ENCODE measurements around the gene TSHR.

TSHR gene

DNA sequence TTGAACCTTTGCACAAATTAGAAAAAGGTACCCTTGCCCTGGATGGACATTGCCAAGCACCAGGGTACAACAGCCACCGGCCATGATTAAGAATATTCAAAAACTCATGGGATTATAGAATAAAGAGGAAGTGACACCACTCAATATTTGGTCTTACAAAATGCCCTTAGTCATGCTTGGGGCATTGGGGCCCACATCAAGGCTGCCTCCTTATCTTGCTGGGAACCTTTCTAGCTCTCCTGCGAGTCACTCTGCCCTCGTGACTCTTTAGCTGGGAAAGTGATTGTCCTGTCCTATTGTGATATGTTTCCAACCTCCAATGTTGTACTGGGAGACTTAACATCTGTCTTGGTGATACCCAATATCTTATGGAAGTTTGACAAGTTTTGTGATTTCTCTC is 207.5 kb downstream of the TSHR start:
- Histone ChIP-seq H3K4me3 (ENCODE audit: low read depth in 1 of 5, low read length in 5 of 5) (no peak overlapping the region), H3K27ac (ENCODE audit: low read depth, low read length) (no peak overlapping the region), H3K27me3 (ENCODE audit: control insufficient read depth in 5 of 5, insufficient read depth in 4 of 5, low read length in 5 of 5) (no peaks in the 10 kb centered on the region), H3K9ac (ENCODE audit: low read length in 5 of 5) (no peak overlapping the region), H3K9me3 (ENCODE audit: control insufficient read depth in 5 of 5, low read length in 5 of 5) (no peaks in the 10 kb centered on the region), H3K36me3 (ENCODE audit: control insufficient read depth in 5 of 5, insufficient read depth in 5 of 5, low read length in 5 of 5) (no peaks in the 10 kb centered on the region), H3K4me1 (ENCODE audit: control insufficient read depth in 5 of 5, insufficient read depth in 5 of 5, low read length in 5 of 5) (peaks cover 0 to 2% (median 0%) of the 10 kb centered on the region in 5 donors)

DNA sequence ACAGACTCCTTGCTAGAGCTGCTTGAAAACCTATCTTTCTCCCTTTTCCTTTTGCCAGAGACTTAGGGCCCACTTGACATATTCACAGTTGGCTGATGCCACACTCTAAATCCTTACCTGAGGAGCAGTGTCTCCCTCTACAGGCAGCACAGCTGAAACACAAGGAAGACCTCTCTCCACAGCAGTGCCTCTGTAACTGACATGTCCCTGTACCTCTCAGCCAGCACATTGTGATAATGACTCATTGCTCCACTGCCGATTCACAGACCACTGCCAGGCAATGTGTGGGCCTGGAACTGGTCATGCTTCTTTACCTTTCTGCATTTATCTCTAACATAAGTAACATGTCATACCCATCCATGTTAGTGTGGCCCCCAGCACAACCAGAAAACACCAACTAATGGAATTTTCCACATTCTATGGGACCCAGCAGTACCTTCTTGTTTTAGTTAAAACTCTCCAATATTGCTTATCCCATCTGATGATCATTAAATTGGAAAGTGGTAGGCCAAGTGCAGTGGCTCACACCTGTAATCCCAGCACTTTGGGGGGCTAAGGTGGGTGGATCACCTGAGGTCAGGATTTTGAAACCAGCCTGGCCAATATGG is 208.8 kb downstream of the TSHR start:
- peaks cover 0 to 4% (median 2%) of the 10 kb centered on the region in 5 donors for H3K4me1 ChIP-seq (ENCODE audit: control insufficient read depth in 5 of 5, insufficient read depth in 5 of 5, low read length in 5 of 5)
- no peak overlapping the region for H3K4me3 ChIP-seq (ENCODE audit: low read depth in 1 of 5, low read length in 5 of 5)
- no peak overlapping the region for H3K27ac ChIP-seq (ENCODE audit: low read depth, low read length)

DNA sequence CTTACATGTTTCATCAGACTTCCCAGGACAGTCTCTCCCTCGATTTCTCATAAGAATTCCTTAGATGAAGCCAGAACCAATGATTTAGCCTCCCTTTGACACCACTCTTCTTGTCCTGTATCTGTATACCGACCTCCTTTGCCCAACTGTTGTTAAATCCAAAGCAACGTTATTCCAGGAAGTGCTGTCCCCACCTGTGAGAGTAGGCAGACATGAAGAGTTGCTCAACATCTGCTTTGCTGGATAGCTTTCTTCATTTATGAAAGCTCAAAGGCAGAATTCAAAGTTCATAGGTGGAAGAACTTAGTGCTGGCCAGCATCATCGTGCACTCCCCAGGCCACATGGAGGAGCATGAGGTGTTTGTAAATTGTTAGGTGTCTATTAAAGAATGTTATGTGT is 209.8 kb downstream of the TSHR start:
- Histone ChIP-seq H3K4me1 (ENCODE audit: control insufficient read depth in 5 of 5, insufficient read depth in 5 of 5, low read length in 5 of 5) (peaks cover 0 to 13% (median 11%) of the 10 kb centered on the region in 5 donors), H3K4me3 (ENCODE audit: low read depth in 1 of 5, low read length in 5 of 5) (no peak overlapping the region), H3K9me3 (ENCODE audit: control insufficient read depth in 5 of 5, low read length in 5 of 5) (no peaks in the 10 kb centered on the region), H3K9ac (ENCODE audit: low read length in 5 of 5) (no peak overlapping the region), H3K27me3 (ENCODE audit: control insufficient read depth in 5 of 5, insufficient read depth in 4 of 5, low read length in 5 of 5) (no peaks in the 10 kb centered on the region), H3K36me3 (ENCODE audit: control insufficient read depth in 5 of 5, insufficient read depth in 5 of 5, low read length in 5 of 5) (no peaks in the 10 kb centered on the region), H3K27ac (ENCODE audit: low read depth, low read length) (no peak overlapping the region)

More for the DNA sequence above, 208.8 kb downstream of the TSHR start:
- Histone ChIP-seq H3K27me3 (ENCODE audit: control insufficient read depth in 5 of 5, insufficient read depth in 4 of 5, low read length in 5 of 5) (no peaks in the 10 kb centered on the region), H3K36me3 (ENCODE audit: control insufficient read depth in 5 of 5, insufficient read depth in 5 of 5, low read length in 5 of 5) (no peaks in the 10 kb centered on the region), H3K9me3 (ENCODE audit: control insufficient read depth in 5 of 5, low read length in 5 of 5) (no peaks in the 10 kb centered on the region), H3K9ac (ENCODE audit: low read length in 5 of 5) (no peak overlapping the region)

DNA sequence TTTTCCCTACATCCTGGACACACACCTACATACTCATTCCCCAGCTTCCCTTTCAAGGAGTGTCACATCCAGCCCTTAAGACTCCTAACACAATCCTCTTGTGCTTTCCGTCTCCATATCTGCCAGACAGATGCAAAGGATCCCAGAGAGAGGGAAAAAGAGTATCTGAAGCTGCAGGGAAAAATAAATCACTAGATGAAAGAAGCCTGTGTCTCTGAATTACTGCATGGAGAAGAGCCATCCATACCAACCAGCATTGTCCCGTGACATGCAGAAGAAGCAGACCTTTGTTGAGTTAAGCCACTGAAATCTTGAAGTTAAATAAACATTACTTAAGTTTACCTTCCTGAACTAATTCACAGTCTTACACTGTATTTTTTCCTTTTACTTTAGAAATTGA is 210.7 kb downstream of the TSHR start:
- Histone ChIP-seq H3K4me3 (ENCODE audit: low read depth in 1 of 5, low read length in 5 of 5) (no peak overlapping the region), H3K27ac (ENCODE audit: low read depth, low read length) (no peak overlapping the region), H3K9me3 (ENCODE audit: control insufficient read depth in 5 of 5, low read length in 5 of 5) (no peaks in the 10 kb centered on the region), H3K36me3 (ENCODE audit: control insufficient read depth in 5 of 5, insufficient read depth in 5 of 5, low read length in 5 of 5) (no peaks in the 10 kb centered on the region), H3K27me3 (ENCODE audit: control insufficient read depth in 5 of 5, insufficient read depth in 4 of 5, low read length in 5 of 5) (no peaks in the 10 kb centered on the region), H3K4me1 (ENCODE audit: control insufficient read depth in 5 of 5, insufficient read depth in 5 of 5, low read length in 5 of 5) (peaks cover 0 to 17% (median 14%) of the 10 kb centered on the region in 5 donors), H3K9ac (ENCODE audit: low read length in 5 of 5) (no peak overlapping the region)

DNA sequence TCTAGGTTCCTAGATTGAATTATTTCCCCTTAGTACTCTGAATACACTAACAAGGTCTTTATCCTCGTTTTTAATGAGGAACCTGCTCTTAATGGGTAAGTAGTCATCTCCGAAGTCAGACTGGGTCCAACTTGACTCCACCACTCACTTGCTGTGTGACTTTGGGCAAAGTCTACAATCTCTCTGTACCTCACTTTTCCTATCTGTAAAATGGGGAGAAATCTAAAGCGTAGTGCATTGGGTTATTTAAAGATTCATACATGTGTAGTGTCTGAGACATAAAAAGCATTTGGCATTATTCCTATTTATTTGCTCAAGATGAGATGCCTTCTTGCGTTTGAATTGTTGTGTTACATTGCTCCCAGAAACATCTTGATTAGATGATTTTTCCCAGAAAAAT is 213.8 kb downstream of the TSHR start:
- Histone ChIP-seq H3K36me3 (ENCODE audit: control insufficient read depth in 5 of 5, insufficient read depth in 5 of 5, low read length in 5 of 5) (no peaks in the 10 kb centered on the region), H3K27ac (ENCODE audit: low read depth, low read length) (no peak overlapping the region), H3K9ac (ENCODE audit: low read length in 5 of 5) (peak overlapping the region in 4 of 5 donors; percentile 75 to 89 (median 86)), H3K4me1 (ENCODE audit: control insufficient read depth in 5 of 5, insufficient read depth in 5 of 5, low read length in 5 of 5) (peaks cover 0 to 17% (median 14%) of the 10 kb centered on the region in 5 donors), H3K4me3 (ENCODE audit: low read depth in 1 of 5, low read length in 5 of 5) (peak overlapping the region; percentile 83 to 94 (median 86)), H3K27me3 (ENCODE audit: control insufficient read depth in 5 of 5, insufficient read depth in 4 of 5, low read length in 5 of 5) (no peaks in the 10 kb centered on the region), H3K9me3 (ENCODE audit: control insufficient read depth in 5 of 5, low read length in 5 of 5) (no peaks in the 10 kb centered on the region)

DNA sequence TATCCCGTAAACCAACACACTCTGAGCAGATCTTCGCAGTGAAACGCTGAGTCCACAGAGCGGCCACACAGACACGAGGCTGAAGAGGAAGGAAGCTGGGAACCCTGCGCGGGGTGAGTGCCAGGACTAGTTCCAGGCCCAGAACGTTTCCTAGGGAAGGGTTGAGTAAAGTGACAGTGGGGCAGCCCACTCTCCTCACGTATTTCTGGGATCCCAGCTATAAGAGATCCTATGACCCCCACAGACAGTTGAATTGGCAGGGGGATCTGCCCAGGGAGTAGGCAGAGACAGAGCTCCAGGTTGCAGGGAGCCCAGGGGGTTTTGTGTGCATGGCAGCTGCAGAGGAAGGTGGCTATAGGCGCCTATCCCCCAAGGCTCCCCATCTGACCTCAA is 214.3 kb downstream of the TSHR start:
- peaks cover 0 to 17% (median 14%) of the 10 kb centered on the region in 5 donors for H3K4me1 ChIP-seq (ENCODE audit: control insufficient read depth in 5 of 5, insufficient read depth in 5 of 5, low read length in 5 of 5)
- H3K27me3 ChIP-seq (ENCODE audit: control insufficient read depth in 5 of 5, insufficient read depth in 4 of 5, low read length in 5 of 5): no peaks in the 10 kb centered on the region
- no peaks in the 10 kb centered on the region for H3K36me3 ChIP-seq (ENCODE audit: control insufficient read depth in 5 of 5, insufficient read depth in 5 of 5, low read length in 5 of 5)
- H3K27ac ChIP-seq (ENCODE audit: low read depth, low read length): peak overlapping the region; percentile 89
- H3K9ac ChIP-seq (ENCODE audit: low read length in 5 of 5): peak overlapping the region; percentile 43 to 89 (median 84)
- H3K9me3 ChIP-seq (ENCODE audit: control insufficient read depth in 5 of 5, low read length in 5 of 5): no peaks in the 10 kb centered on the region
- H3K4me3 ChIP-seq (ENCODE audit: low read depth in 1 of 5, low read length in 5 of 5): peak overlapping the region; percentile 83 to 94 (median 86)

DNA sequence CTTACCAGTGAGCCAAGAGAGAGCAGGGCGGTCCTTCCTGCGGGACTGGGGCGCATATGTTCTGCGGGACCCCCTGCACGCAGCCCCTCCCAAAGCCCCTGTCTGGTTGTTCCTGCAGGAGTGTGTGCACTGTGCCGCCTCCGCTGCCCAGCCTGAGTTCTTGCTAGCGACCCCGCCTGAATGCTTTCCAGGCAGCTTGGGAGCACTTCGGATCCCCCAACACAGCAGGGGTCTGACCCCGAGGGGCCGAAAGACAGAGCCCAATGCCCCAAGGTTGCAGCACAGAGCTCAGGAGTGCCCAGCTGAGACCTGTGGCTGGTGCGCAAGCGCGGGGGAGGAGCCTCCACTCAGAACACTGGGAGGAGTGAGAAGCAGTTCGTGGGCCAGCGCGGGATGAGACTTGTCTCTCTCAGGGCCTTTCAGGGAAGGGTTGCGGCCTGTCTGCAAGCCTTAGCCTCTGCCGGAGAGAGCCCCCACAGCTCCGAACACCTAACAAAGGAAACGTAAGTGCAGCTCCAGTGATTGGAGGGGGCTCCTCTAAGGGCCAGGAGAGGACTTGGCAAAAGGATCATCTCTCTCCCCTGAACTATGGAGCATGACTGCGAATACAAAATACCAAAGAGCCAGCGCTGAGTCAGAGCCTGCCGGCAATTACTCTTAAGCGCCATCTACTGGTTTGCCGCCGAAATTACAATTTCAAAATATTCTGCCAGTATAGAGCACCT is 214.8 kb downstream of the TSHR start:
- Histone ChIP-seq H3K9me3 (ENCODE audit: control insufficient read depth in 5 of 5, low read length in 5 of 5) (no peaks in the 10 kb centered on the region), H3K4me3 (ENCODE audit: low read depth in 1 of 5, low read length in 5 of 5) (peak overlapping the region; percentile 83 to 94 (median 86)), H3K27ac (ENCODE audit: low read depth, low read length) (peak overlapping the region; percentile 89), H3K9ac (ENCODE audit: low read length in 5 of 5) (peak overlapping the region; percentile 43 to 89 (median 84)), H3K4me1 (ENCODE audit: control insufficient read depth in 5 of 5, insufficient read depth in 5 of 5, low read length in 5 of 5) (peaks cover 0 to 17% (median 14%) of the 10 kb centered on the region in 5 donors), H3K36me3 (ENCODE audit: control insufficient read depth in 5 of 5, insufficient read depth in 5 of 5, low read length in 5 of 5) (no peaks in the 10 kb centered on the region), H3K27me3 (ENCODE audit: control insufficient read depth in 5 of 5, insufficient read depth in 4 of 5, low read length in 5 of 5) (no peaks in the 10 kb centered on the region)

DNA sequence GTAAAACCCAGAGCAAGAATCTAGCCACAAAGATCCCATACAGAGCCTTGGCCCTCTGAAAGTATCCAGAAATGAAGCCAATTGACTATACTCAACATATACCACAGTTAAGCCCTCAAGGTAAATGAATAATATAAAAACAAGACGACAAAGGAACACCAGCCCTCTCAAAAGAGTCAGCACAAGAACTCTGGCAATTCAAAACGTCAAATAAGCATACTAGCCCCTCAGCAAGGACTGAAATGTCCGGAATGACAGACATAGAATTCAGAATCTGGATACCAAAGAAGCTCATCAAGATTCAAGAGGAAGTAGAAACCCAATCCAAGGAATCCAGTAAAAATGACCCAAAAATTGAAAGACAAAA is 215.4 kb downstream of the TSHR start:
- Histone ChIP-seq H3K9me3 (ENCODE audit: control insufficient read depth in 5 of 5, low read length in 5 of 5) (no peaks in the 10 kb centered on the region), H3K4me3 (ENCODE audit: low read depth in 1 of 5, low read length in 5 of 5) (peak overlapping the region in 3 of 5 donors; percentile 86 to 94 (median 94)), H3K4me1 (ENCODE audit: control insufficient read depth in 5 of 5, insufficient read depth in 5 of 5, low read length in 5 of 5) (peaks cover 0 to 17% (median 14%) of the 10 kb centered on the region in 5 donors), H3K36me3 (ENCODE audit: control insufficient read depth in 5 of 5, insufficient read depth in 5 of 5, low read length in 5 of 5) (no peaks in the 10 kb centered on the region), H3K27ac (ENCODE audit: low read depth, low read length) (peak overlapping the region; percentile 89), H3K27me3 (ENCODE audit: control insufficient read depth in 5 of 5, insufficient read depth in 4 of 5, low read length in 5 of 5) (no peaks in the 10 kb centered on the region), H3K9ac (ENCODE audit: low read length in 5 of 5) (peak overlapping the region in 4 of 5 donors; percentile 75 to 89 (median 86))

DNA sequence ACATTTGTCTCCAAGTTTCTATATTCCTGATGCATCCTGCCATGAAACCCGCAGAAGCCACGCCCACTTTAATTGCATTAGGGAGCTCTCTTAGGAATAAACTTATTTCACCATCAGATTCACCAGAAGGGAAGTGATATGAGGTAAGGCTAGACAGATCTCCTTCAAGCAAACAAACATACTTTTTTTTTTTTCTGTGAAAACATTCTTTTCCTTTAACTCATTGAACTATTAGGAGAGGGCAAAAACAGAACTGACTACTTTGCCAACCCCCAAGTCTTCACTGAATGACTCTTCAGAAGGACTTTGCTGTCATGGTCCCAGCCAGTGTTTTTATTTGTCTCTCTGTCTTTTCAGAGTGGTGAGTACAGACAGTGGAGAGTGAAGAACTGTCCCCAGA is 216.9 kb downstream of the TSHR start:
- no peaks in the 10 kb centered on the region for H3K36me3 ChIP-seq (ENCODE audit: control insufficient read depth in 5 of 5, insufficient read depth in 5 of 5, low read length in 5 of 5)
- H3K27me3 ChIP-seq (ENCODE audit: control insufficient read depth in 5 of 5, insufficient read depth in 4 of 5, low read length in 5 of 5): no peaks in the 10 kb centered on the region
- H3K27ac ChIP-seq (ENCODE audit: low read depth, low read length): no peak overlapping the region
- H3K4me1 ChIP-seq (ENCODE audit: control insufficient read depth in 5 of 5, insufficient read depth in 5 of 5, low read length in 5 of 5): peaks cover 0 to 24% (median 14%) of the 10 kb centered on the region in 5 donors
- no peaks in the 10 kb centered on the region for H3K9me3 ChIP-seq (ENCODE audit: control insufficient read depth in 5 of 5, low read length in 5 of 5)
- H3K4me3 ChIP-seq (ENCODE audit: low read depth in 1 of 5, low read length in 5 of 5): no peak overlapping the region
- H3K9ac ChIP-seq (ENCODE audit: low read length in 5 of 5): no peak overlapping the region

DNA sequence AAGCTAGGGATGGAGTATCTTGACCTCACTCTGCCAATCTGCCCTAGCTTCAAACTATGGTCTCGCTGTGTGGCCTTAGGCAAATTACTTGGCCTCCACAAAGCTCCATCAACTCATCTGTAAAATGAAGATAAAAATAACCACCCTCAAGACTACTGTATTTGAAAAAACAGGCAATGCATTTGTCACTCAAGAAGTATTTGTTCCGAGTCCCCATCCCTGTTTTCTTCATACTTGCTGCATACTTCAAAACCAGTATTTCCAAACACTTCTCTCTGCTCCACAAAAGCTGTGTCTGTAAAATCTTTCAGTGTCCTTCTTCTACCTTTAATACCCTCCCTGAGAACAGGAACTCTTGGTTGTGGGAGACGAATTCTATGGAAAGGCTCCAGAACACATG is 217.5 kb downstream of the TSHR start:
- no peak overlapping the region for H3K9ac ChIP-seq (ENCODE audit: low read length in 5 of 5)
- H3K9me3 ChIP-seq (ENCODE audit: control insufficient read depth in 5 of 5, low read length in 5 of 5): no peaks in the 10 kb centered on the region
- H3K4me1 ChIP-seq (ENCODE audit: control insufficient read depth in 5 of 5, insufficient read depth in 5 of 5, low read length in 5 of 5): peaks cover 0 to 27% (median 14%) of the 10 kb centered on the region in 5 donors
- H3K27me3 ChIP-seq (ENCODE audit: control insufficient read depth in 5 of 5, insufficient read depth in 4 of 5, low read length in 5 of 5): no peaks in the 10 kb centered on the region
- no peak overlapping the region for H3K27ac ChIP-seq (ENCODE audit: low read depth, low read length)
- peaks cover 0 to under 1% (median 0%) of the 10 kb centered on the region in 5 donors for H3K36me3 ChIP-seq (ENCODE audit: control insufficient read depth in 5 of 5, insufficient read depth in 5 of 5, low read length in 5 of 5)
- H3K4me3 ChIP-seq (ENCODE audit: low read depth in 1 of 5, low read length in 5 of 5): no peak overlapping the region

Data from subcutaneous abdominal adipose tissue (tissue), 5 donors.